Measurements from ENCODE around the gene PRKAG1.

Gene PRKAG1

GRCh38 chr12:48982397-48983080, 36.0 kb downstream of the PRKAG1 start:
- DNase-seq (ENCODE audit: low read depth, low spot score): no peak

GRCh38 chr12:48981757-48982157, 36.8 kb downstream of the PRKAG1 start:
- no peak for DNase-seq (ENCODE audit: low read depth, low spot score)

GRCh38 chr12:48980953-48981756, 37.4 kb downstream of the PRKAG1 start:
- no peak for DNase-seq (ENCODE audit: low read depth, low spot score)

- DNase-seq (ENCODE audit: low read depth, low spot score): no peak
These were observed 38.1 kb downstream of the PRKAG1 start for GRCh38 chr12:48980389-48980952.

- DNase-seq (ENCODE audit: low read depth, low spot score): no peak
These were observed 38.8 kb downstream of the PRKAG1 start for GRCh38 chr12:48979602-48980388.

- DNase-seq (ENCODE audit: low read depth, low spot score): no peak
These were observed 39.6 kb downstream of the PRKAG1 start for GRCh38 chr12:48978741-48979601.

GRCh38 chr12:48978291-48978740, 40.3 kb downstream of the PRKAG1 start, which contains the start of gene WNT1:
TSS of gene WNT1 (plus strand) at chr12:48978322. CDS start at chr12:48978651, 329 bp downstream.
- DNase-seq (ENCODE audit: low read depth, low spot score): no peak

GRCh38 chr12:48977290-48978281, 41.0 kb downstream of the PRKAG1 start:
- peak; percentile 61 for DNase-seq (ENCODE audit: low read depth, low spot score)

- DNase-seq (ENCODE audit: low read depth, low spot score): no peak
These were observed 44.5 kb downstream of the PRKAG1 start for GRCh38 chr12:48973941-48974673.

- DNase-seq (ENCODE audit: low read depth, low spot score): no peak
These were observed 45.0 kb downstream of the PRKAG1 start for GRCh38 chr12:48973531-48973930.

GRCh38 chr12:48972952-48973483, 45.6 kb downstream of the PRKAG1 start:
- no peak for DNase-seq (ENCODE audit: low read depth, low spot score)

GRCh38 chr12:48972213-48972951, 46.2 kb downstream of the PRKAG1 start:
- DNase-seq (ENCODE audit: low read depth, low spot score): no peak

GRCh38 chr12:48970702-48971334, 47.8 kb downstream of the PRKAG1 start:
- no peak for DNase-seq (ENCODE audit: low read depth, low spot score)

GRCh38 chr12:48969833-48970701, 48.5 kb downstream of the PRKAG1 start:
- DNase-seq (ENCODE audit: low read depth, low spot score): no peak

GRCh38 chr12:48969160-48969771, 49.3 kb downstream of the PRKAG1 start:
- DNase-seq (ENCODE audit: low read depth, low spot score): no peak

GRCh38 chr12:48968467-48968866, 50.1 kb downstream of the PRKAG1 start:
- DNase-seq (ENCODE audit: low read depth, low spot score): no peak

Measured in activated CD4-positive, CD25-positive, alpha-beta regulatory T cell treated with anti-CD3 and anti-CD28 coated beads, Interleukin-2, amount 50 U/mL, for 16 hours (primary cell).